Activated CD4-positive, alpha-beta T cell treated with anti-CD3 and anti-CD28 coated beads, Interleukin-2, amount 10 ng/mL, durations not matched to agents 7 days and 5 days (primary cell): ENCODE measurements around the gene STK32B. TPM values are rescaled to one million over a fixed set of nuclear protein-coding genes. Genes with fewer than 3 reads are reported as not detected.

ENCODE experiments used
- CTCF ChIA-PET: fragments of 350-600 bp; sonication (Branson Sonifier 250); formaldehyde crosslinking; loops from one replicate; lab custom pipeline; 2021; ENCODE audit warnings: antibody characterized with exemption; lab: Charles Lee
- POLR2A ChIA-PET: fragments of 350-600 bp; sonication (Branson Sonifier 250); formaldehyde crosslinking; loops from one replicate; lab custom pipeline; 2021; ENCODE audit warnings: antibody characterized with exemption; lab: Charles Lee
- DNase-seq: peaks from one replicate; pipeline ENCODE4 v3.0.0-alpha.2; 2020
- H3K27ac Mint-ChIP-seq: one replicate; pipeline ENCODE4 v1.8.0; 2021; ENCODE audit warnings: mild to moderate bottlenecking, moderate library complexity, mixed read lengths
- H3K27me3 Mint-ChIP-seq: one replicate; pipeline ENCODE4 v1.8.0; 2021; ENCODE audit warnings: mixed read lengths
- H3K36me3 Mint-ChIP-seq: one replicate; pipeline ENCODE4 v1.8.0; 2021; ENCODE audit warnings: low read depth, mixed read lengths
- H3K4me1 Mint-ChIP-seq: one replicate; pipeline ENCODE4 v1.8.0; 2021; ENCODE audit warnings: mixed read lengths
- H3K4me3 Mint-ChIP-seq: one replicate; pipeline ENCODE4 v1.8.0; 2021; ENCODE audit warnings: mild to moderate bottlenecking, moderate library complexity, mixed read lengths
- H3K9me3 Mint-ChIP-seq: one replicate; pipeline ENCODE4 v1.8.0; 2021; ENCODE audit warnings: mixed read lengths
- total RNA-seq, 2 experiments: library from RNA; stranded (reverse); gene quantifications; one replicate each; pipeline ENCODE4 v1.2.3, GENCODE V29; 2021

STK32B gene
- total RNA-seq, 2 experiments from 2014 or later: not detected

DNA sequence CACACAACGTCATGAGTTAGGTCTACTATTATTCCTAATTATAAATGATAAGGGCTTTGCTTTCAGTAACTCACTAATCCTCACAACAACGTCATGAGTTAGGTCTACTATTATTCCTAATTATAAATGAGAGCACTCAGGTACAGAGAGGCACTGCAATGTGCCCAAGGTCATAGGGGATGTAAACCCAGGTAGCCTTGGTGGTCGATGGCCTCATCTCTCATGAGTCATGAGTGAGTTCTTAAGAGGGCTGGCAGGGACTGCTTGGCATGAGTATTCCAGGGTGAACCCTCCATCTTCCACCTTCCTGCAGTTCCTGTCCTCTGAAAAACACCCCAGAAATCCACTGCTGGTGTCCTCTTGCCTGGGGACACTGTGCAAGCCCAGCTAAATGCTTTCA is 317.1 kb downstream of the STK32B start:
- Mint-ChIP-seq H3K27ac (no peak overlapping the region), H3K4me3 (no peak overlapping the region), H3K36me3 (no peaks in the 10 kb centered on the region), H3K27me3 (no peaks in the 10 kb centered on the region), H3K9me3 (peaks cover 2% of the 10 kb centered on the region), H3K4me1 (no peaks in the 10 kb centered on the region)
- POLR2A ChIA-PET: no interaction called here
- CTCF ChIA-PET: no interaction called here
- DNase-seq: no peak

DNA sequence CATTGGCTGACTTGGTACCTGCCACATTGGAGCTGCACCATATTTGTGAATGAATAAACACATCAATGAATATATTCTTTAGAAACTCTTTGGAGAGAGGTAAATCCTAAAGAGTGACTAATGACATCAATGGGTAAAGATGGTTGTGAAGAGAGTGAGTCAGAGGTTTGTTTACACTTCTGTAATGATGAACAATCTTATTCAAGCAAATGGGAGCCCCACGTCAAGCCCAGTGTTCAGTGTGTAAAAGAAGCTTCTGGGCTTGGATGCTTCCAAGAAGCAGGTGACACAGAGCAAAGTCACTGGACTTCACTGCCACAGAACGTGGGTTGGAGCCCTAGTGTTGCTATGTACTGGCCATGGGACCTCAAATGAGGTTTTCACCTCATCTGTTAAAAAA is 319.0 kb downstream of the STK32B start:
- Mint-ChIP-seq H3K4me3 (no peak overlapping the region), H3K4me1 (no peaks in the 10 kb centered on the region), H3K27me3 (no peaks in the 10 kb centered on the region), H3K27ac (no peak overlapping the region), H3K36me3 (no peaks in the 10 kb centered on the region), H3K9me3 (peaks cover 2% of the 10 kb centered on the region)
- DNase-seq: no peak
- ChIA-PET CTCF (no interaction called here), POLR2A (no interaction called here)

DNA sequence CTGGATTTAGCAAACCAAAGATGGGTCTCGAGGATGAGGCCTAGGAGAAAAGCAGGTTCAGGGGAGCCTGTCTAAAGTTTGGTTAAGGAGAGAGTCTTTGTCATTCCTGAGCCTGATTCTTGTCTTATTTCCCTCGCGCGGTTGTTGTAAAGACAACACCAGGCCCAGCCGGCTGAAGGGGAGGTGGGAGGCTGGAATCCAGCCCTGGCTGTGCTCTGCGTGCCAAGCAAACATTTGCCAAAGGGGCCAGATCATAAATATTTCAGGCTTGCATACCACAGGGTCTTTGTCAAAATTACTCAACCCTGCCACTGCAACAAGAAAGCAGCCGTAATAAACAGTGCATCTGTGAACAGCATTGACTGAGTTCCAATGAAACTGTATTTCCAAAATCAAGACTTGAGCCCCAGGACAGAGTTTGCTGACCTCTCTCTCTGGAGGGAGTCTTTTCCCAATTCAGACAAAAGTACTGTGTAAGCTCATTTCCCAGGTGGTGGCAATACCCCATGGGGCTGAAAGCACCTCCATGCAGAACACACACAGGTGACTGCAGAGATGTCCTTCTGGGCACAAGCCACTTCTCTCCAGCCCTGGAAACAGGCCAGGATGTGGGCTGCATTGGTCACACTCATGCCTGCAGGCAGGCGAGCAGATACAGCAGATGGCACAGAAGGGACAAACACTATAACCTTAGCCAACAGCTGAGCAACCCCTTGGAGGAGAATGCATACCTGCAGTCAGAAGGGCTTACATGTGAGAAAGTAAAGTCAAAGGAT is 320.3 kb downstream of the STK32B start:
- POLR2A ChIA-PET: no interaction called here
- CTCF ChIA-PET: no interaction called here
- Mint-ChIP-seq H3K27ac (no peak overlapping the region), H3K36me3 (no peaks in the 10 kb centered on the region), H3K4me3 (no peak overlapping the region), H3K9me3 (peaks cover 5% of the 10 kb centered on the region), H3K4me1 (no peaks in the 10 kb centered on the region), H3K27me3 (no peaks in the 10 kb centered on the region)
- no peak for DNase-seq

DNA sequence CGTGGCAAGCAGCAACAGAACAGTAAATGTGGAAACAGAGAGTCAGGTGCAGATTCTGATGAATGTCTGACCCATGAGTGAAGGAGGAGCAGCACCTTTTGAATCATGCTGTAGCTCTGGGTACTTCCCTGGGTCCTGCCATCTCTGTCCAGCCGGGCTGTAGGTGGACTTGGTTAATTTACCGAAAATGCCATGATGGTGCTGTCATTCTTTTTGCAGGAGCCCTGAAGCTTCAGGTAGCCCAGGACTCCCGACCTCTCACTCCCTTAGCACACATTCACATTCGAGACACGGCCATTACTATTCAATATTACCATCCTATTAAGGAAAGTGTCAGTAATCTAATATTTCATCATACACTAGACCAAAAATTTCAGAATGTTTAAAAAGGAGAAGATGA is 320.9 kb downstream of the STK32B start:
- H3K4me3 Mint-ChIP-seq: no peak overlapping the region
- CTCF ChIA-PET: interaction anchor here (0.6 kb wide), 1 partner anchor 326 kb away, joined by 4 read pairs; no protein-coding TSS in a partner anchor
- DNase-seq: no peak
- no peak overlapping the region for H3K27ac Mint-ChIP-seq
- no peaks in the 10 kb centered on the region for H3K4me1 Mint-ChIP-seq
- no peaks in the 10 kb centered on the region for H3K27me3 Mint-ChIP-seq
- H3K9me3 Mint-ChIP-seq: peaks cover 5% of the 10 kb centered on the region
- H3K36me3 Mint-ChIP-seq: no peaks in the 10 kb centered on the region
- POLR2A ChIA-PET: no interaction called here

DNA sequence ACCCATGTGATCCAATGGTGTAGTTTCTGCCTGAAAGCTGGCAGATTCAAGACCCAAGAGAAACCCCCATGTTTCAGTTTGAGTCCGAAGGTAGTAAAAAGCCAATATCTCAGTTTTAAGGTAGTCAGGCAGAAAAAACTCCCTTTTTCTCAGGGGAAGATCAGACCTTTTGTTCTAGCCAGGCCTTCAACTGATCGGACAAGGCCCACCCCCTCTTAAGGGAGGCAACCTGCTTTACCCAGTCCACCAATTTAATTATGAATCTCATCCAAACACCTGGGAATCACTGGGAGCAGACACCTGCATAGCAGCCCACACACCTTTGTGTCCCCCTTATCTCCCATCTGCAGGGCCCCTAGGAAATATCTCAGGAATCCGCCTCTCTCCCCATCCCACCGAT is 322.0 kb downstream of the STK32B start:
- Mint-ChIP-seq H3K27ac (no peak overlapping the region), H3K4me1 (no peaks in the 10 kb centered on the region), H3K9me3 (peaks cover 7% of the 10 kb centered on the region), H3K36me3 (no peaks in the 10 kb centered on the region), H3K27me3 (no peaks in the 10 kb centered on the region), H3K4me3 (no peak overlapping the region)
- no peak for DNase-seq
- CTCF ChIA-PET: no interaction called here
- POLR2A ChIA-PET: no interaction called here

- no peak for DNase-seq
- ChIA-PET CTCF (no interaction called here), POLR2A (no interaction called here)
- no peak overlapping the region for H3K4me3 Mint-ChIP-seq
- no peaks in the 10 kb centered on the region for H3K36me3 Mint-ChIP-seq
- no peak overlapping the region for H3K27ac Mint-ChIP-seq
- H3K27me3 Mint-ChIP-seq: no peaks in the 10 kb centered on the region
- no peaks in the 10 kb centered on the region for H3K4me1 Mint-ChIP-seq
- peaks cover 7% of the 10 kb centered on the region for H3K9me3 Mint-ChIP-seq
Observed at GRCh38 chr4:5374592-5374991, 323.3 kb downstream of the STK32B start.

DNA sequence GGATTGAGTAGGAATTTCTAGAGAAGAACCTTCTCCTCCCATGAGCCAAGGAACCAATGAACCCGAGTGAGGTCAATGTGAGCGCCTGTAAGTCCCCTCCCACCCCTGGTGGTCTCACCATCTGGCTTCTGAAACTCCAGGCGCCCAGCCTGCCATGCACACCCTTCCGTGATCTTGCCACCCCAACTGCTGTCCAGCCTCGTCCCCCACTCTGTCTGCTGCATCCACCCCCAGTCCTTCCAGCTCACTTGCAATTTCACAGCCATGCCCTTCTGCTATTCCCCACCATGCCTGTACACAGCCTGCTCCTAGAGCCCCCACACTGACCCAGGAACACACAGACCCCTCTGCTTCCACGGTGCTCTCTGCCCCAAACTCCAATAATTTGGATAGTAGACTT is 323.7 kb downstream of the STK32B start:
- ChIA-PET POLR2A (no interaction called here), CTCF (no interaction called here)
- no peaks in the 10 kb centered on the region for H3K27me3 Mint-ChIP-seq

GRCh38 chr4:5376015-5376414 is 324.7 kb downstream of the STK32B start:
- H3K4me3 Mint-ChIP-seq: no peak overlapping the region
- ChIA-PET CTCF (no interaction called here), POLR2A (no interaction called here)
- H3K9me3 Mint-ChIP-seq: peaks cover 7% of the 10 kb centered on the region
- no peaks in the 10 kb centered on the region for H3K27me3 Mint-ChIP-seq
- H3K36me3 Mint-ChIP-seq: no peaks in the 10 kb centered on the region
- no peak for DNase-seq
- no peak overlapping the region for H3K27ac Mint-ChIP-seq
- no peaks in the 10 kb centered on the region for H3K4me1 Mint-ChIP-seq

More for the DNA sequence above, 323.7 kb downstream of the STK32B start:
- no peak overlapping the region for H3K27ac Mint-ChIP-seq
- no peaks in the 10 kb centered on the region for H3K36me3 Mint-ChIP-seq
- H3K4me3 Mint-ChIP-seq: no peak overlapping the region
- no peak for DNase-seq
- H3K9me3 Mint-ChIP-seq: peaks cover 7% of the 10 kb centered on the region
- H3K4me1 Mint-ChIP-seq: no peaks in the 10 kb centered on the region

- CTCF ChIA-PET: no interaction called here
- Mint-ChIP-seq H3K9me3 (peaks cover 7% of the 10 kb centered on the region), H3K27ac (no peak overlapping the region), H3K4me1 (no peaks in the 10 kb centered on the region), H3K27me3 (no peaks in the 10 kb centered on the region), H3K36me3 (no peaks in the 10 kb centered on the region), H3K4me3 (no peak overlapping the region)
- POLR2A ChIA-PET: no interaction called here
- no peak for DNase-seq
Observed at GRCh38 chr4:5378002-5378401, 326.7 kb downstream of the STK32B start.

GRCh38 chr4:5379895-5380294 is 328.6 kb downstream of the STK32B start:
- H3K4me1 Mint-ChIP-seq: no peaks in the 10 kb centered on the region
- no peak for DNase-seq
- no peaks in the 10 kb centered on the region for H3K36me3 Mint-ChIP-seq
- peaks cover 7% of the 10 kb centered on the region for H3K9me3 Mint-ChIP-seq
- H3K27me3 Mint-ChIP-seq: no peaks in the 10 kb centered on the region
- no peak overlapping the region for H3K4me3 Mint-ChIP-seq
- ChIA-PET POLR2A (no interaction called here), CTCF (no interaction called here)
- H3K27ac Mint-ChIP-seq: no peak overlapping the region

- Mint-ChIP-seq H3K9me3 (peaks cover 4% of the 10 kb centered on the region), H3K27ac (no peak overlapping the region), H3K36me3 (no peaks in the 10 kb centered on the region), H3K27me3 (no peaks in the 10 kb centered on the region), H3K4me3 (no peak overlapping the region), H3K4me1 (no peaks in the 10 kb centered on the region)
- DNase-seq: no peak
- ChIA-PET CTCF (no interaction called here), POLR2A (no interaction called here)
Observed at GRCh38 chr4:5381961-5382441, 330.7 kb downstream of the STK32B start.

DNA sequence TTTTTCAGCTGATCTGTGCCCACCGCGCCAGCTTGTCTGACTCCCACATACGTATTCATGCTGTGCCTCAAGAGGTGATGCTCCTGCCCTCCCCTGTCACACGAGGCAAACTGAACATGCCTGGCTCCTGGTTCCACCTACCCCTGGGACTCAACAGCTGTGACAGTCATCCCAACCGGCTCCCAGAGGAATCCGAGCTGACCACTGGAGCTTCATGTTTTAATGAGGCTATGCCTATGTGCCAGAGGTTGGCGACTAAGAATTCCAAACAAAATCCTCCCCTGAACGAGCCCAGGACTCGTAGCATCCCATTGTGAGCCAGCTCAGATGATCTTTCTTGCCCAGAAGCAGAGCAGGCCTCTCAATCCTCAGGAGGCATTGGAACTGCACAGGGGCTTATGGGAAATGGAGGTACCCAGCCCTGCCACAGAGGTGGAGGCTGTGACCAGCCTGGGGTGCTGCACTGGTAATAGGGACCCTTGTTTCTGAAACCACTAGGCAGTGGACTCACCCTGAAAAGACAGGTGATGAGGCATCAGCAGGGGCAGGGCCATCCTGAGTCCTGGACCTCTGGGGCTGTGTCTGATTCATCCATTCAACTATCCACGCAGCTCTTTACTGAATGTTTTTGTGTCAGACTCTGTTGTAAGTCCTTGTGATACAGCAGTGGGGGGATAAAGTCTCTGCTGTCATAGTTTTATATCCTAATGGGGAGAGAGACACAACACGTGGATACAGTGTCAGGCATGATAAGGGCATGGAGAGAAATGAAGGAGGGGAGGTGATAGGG is 332.1 kb downstream of the STK32B start:
- ChIA-PET CTCF (no interaction called here), POLR2A (no interaction called here)
- Mint-ChIP-seq H3K9me3 (peaks cover 1% of the 10 kb centered on the region), H3K4me3 (no peak overlapping the region), H3K36me3 (no peaks in the 10 kb centered on the region), H3K27me3 (no peaks in the 10 kb centered on the region), H3K4me1 (no peaks in the 10 kb centered on the region), H3K27ac (no peak overlapping the region)
- no peak for DNase-seq

DNA sequence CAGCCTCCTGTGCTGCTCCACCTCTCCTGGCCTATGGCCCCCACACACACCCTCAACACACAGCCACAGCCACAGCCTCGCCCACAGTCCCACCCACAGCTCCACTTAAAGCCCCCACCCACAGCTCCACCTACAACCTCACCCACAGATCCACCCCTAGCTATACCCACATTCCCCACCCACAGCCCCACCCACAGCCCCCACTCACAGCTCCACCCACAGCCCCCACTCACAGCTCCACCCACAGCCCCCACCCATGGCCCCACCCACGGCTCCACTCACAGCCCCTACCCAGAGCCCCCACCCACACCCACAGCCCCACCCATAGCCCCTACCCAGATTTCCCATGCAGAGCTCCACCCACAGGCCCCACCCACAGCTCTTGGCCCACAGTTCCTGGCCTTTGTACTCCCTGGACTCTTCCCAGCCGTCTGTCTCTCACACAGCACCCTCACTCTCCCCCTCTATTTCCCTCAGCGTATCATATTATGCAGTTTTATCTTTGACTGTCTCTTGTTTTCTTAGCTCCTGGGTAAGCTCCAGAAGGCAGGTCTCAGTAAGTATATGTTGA is 334.5 kb downstream of the STK32B start:
- no peak for DNase-seq
- H3K9me3 Mint-ChIP-seq: no peaks in the 10 kb centered on the region
- H3K27ac Mint-ChIP-seq: no peak overlapping the region
- ChIA-PET CTCF (no interaction called here), POLR2A (no interaction called here)
- H3K4me1 Mint-ChIP-seq: no peaks in the 10 kb centered on the region
- no peaks in the 10 kb centered on the region for H3K27me3 Mint-ChIP-seq
- no peak overlapping the region for H3K4me3 Mint-ChIP-seq
- no peaks in the 10 kb centered on the region for H3K36me3 Mint-ChIP-seq
